ENCODE data around the gene RNU6-9.

Gene RNU6-9

DNA sequence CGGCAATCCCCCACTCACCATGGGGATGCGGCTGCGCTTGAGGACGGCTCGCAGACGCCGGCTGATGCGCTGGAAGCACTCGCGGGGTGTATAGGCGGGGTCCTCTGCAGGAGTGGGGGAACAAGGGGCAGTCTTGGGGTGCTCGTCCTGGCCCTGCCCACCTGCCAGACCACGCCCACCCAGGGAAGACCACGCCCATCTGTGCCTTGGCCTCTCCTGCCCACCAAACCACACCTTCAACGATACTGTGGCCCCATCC lies 6.7 kb downstream of the RNU6-9 start:
- ChIA-PET CTCF (no interaction called here), POLR2A (no interaction called here)
- no peaks in the 10 kb centered on the region for H3K9me3 ChIP-seq (ENCODE audit: control extremely low read depth in 1 of 5, control insufficient read depth in 4 of 5, insufficient read depth in 2 of 5, low read depth in 1 of 5, low read length in 4 of 5)
- H3K4me3 ChIP-seq (ENCODE audit: control insufficient read depth in 1 of 7, extremely low read depth in 1 of 7, insufficient read depth in 4 of 7, low read depth in 2 of 7, low read length in 6 of 7): no peak overlapping the region
- peaks cover 5 to 58% (median 26%) of the 10 kb centered on the region in 4 experiments for H3K36me3 ChIP-seq (ENCODE audit: control insufficient read depth in 4 of 4, insufficient read depth in 4 of 4, low read length in 3 of 4)
- H3K4me1 ChIP-seq (ENCODE audit: control extremely low read depth in 1 of 4, control insufficient read depth in 4 of 4, insufficient read depth in 4 of 4, low read length in 3 of 4): peaks cover 0 to 2% (median 0%) of the 10 kb centered on the region in 4 experiments
- no peak for DNase-seq
- H3K27me3 ChIP-seq (replicated peaks in 2 of 5; ENCODE audit: control insufficient read depth in 4 of 5, insufficient read depth in 5 of 5, low read length in 4 of 5): no peaks in the 10 kb centered on the region
- WGBS (ENCODE audit: insufficient coverage): 95% methylated on average over 13 of the region's 15 CpGs
- no peak overlapping the region for H3K27ac ChIP-seq (ENCODE audit: insufficient read depth in 1 of 2, low read depth in 1 of 2, low read length in 2 of 2, poor library complexity in 1 of 2, severe bottlenecking in 2 of 2)

- no peak overlapping the region for H3K27ac ChIP-seq (ENCODE audit: insufficient read depth in 1 of 2, low read depth in 1 of 2, low read length in 2 of 2, poor library complexity in 1 of 2, severe bottlenecking in 2 of 2)
- no peaks in the 10 kb centered on the region for H3K9me3 ChIP-seq (ENCODE audit: control extremely low read depth in 1 of 5, control insufficient read depth in 4 of 5, insufficient read depth in 2 of 5, low read depth in 1 of 5, low read length in 4 of 5)
- H3K36me3 ChIP-seq (ENCODE audit: control insufficient read depth in 4 of 4, insufficient read depth in 4 of 4, low read length in 3 of 4): peaks cover 5 to 58% (median 26%) of the 10 kb centered on the region in 4 experiments
- peak in 2 of 3 donors; percentile 36 to 43 for DNase-seq
- POLR2A ChIA-PET: no interaction called here
- no peak overlapping the region for H3K4me3 ChIP-seq (ENCODE audit: control insufficient read depth in 1 of 7, extremely low read depth in 1 of 7, insufficient read depth in 4 of 7, low read depth in 2 of 7, low read length in 6 of 7)
- peaks cover 0 to 2% (median 0%) of the 10 kb centered on the region in 4 experiments for H3K4me1 ChIP-seq (ENCODE audit: control extremely low read depth in 1 of 4, control insufficient read depth in 4 of 4, insufficient read depth in 4 of 4, low read length in 3 of 4)
- CTCF ChIA-PET: no interaction called here
- 94% methylated on average over 23 of the region's 30 CpGs for WGBS (ENCODE audit: insufficient coverage)
- H3K27me3 ChIP-seq (replicated peaks in 2 of 5; ENCODE audit: control insufficient read depth in 4 of 5, insufficient read depth in 5 of 5, low read length in 4 of 5): no peaks in the 10 kb centered on the region
These were observed 7.2 kb downstream of the RNU6-9 start for GRCh38 chr19:900302-901111.

- H3K36me3 ChIP-seq (ENCODE audit: control insufficient read depth in 4 of 4, insufficient read depth in 4 of 4, low read length in 3 of 4): peaks cover 5 to 52% (median 23%) of the 10 kb centered on the region in 4 experiments
- peaks cover 0 to 9% (median 5%) of the 10 kb centered on the region in 4 experiments for H3K4me1 ChIP-seq (ENCODE audit: control extremely low read depth in 1 of 4, control insufficient read depth in 4 of 4, insufficient read depth in 4 of 4, low read length in 3 of 4)
- no peak overlapping the region for H3K4me3 ChIP-seq (ENCODE audit: control insufficient read depth in 1 of 7, extremely low read depth in 1 of 7, insufficient read depth in 4 of 7, low read depth in 2 of 7, low read length in 6 of 7)
- CTCF ChIA-PET: interaction anchor here (1.5 kb wide), 1 partner anchor 18 kb away, joined by 3 read pairs; no protein-coding TSS in a partner anchor
- H3K9me3 ChIP-seq (ENCODE audit: control extremely low read depth in 1 of 5, control insufficient read depth in 4 of 5, insufficient read depth in 2 of 5, low read depth in 1 of 5, low read length in 4 of 5): no peaks in the 10 kb centered on the region
- no peaks in the 10 kb centered on the region for H3K27me3 ChIP-seq (replicated peaks in 2 of 5; ENCODE audit: control insufficient read depth in 4 of 5, insufficient read depth in 5 of 5, low read length in 4 of 5)
- DNase-seq: no peak
- H3K27ac ChIP-seq (ENCODE audit: insufficient read depth in 1 of 2, low read depth in 1 of 2, low read length in 2 of 2, poor library complexity in 1 of 2, severe bottlenecking in 2 of 2): no peak overlapping the region
- POLR2A ChIA-PET: no interaction called here
- 97% methylated on average over 23 of the region's 27 CpGs for WGBS (ENCODE audit: insufficient coverage)
These were observed 8.2 kb downstream of the RNU6-9 start for GRCh38 chr19:901216-902092.

DNA sequence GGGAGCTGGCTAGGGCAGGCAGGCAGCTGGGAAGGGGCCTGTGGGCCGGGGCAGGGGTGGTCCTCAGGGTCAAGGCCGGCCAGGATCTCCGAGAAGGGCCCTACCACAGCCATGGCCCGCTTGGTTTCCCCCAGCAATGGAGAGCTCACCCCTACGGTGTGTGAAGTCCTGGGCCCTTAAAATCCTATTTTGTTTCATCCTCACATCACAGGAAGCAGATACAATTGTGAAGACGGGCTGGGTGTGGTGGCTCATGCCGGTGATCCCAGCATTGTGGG lies 8.7 kb downstream of the RNU6-9 start:
- DNase-seq: no peak
- Histone ChIP-seq H3K27ac (ENCODE audit: insufficient read depth in 1 of 2, low read depth in 1 of 2, low read length in 2 of 2, poor library complexity in 1 of 2, severe bottlenecking in 2 of 2) (no peak overlapping the region), H3K4me3 (ENCODE audit: control insufficient read depth in 1 of 7, extremely low read depth in 1 of 7, insufficient read depth in 4 of 7, low read depth in 2 of 7, low read length in 6 of 7) (no peak overlapping the region), H3K4me1 (ENCODE audit: control extremely low read depth in 1 of 4, control insufficient read depth in 4 of 4, insufficient read depth in 4 of 4, low read length in 3 of 4) (peaks cover 0 to 15% (median 10%) of the 10 kb centered on the region in 4 experiments), H3K36me3 (ENCODE audit: control insufficient read depth in 4 of 4, insufficient read depth in 4 of 4, low read length in 3 of 4) (peaks cover 5 to 46% (median 22%) of the 10 kb centered on the region in 4 experiments), H3K9me3 (ENCODE audit: control extremely low read depth in 1 of 5, control insufficient read depth in 4 of 5, insufficient read depth in 2 of 5, low read depth in 1 of 5, low read length in 4 of 5) (no peaks in the 10 kb centered on the region), H3K27me3 (replicated peaks in 2 of 5; ENCODE audit: control insufficient read depth in 4 of 5, insufficient read depth in 5 of 5, low read length in 4 of 5) (no peaks in the 10 kb centered on the region)
- 91% methylated on average over 6 of the region's 7 CpGs for WGBS (ENCODE audit: insufficient coverage)
- CTCF ChIA-PET: interaction anchor here (1.5 kb wide), 1 partner anchor 18 kb away, joined by 3 read pairs; no protein-coding TSS in a partner anchor
- POLR2A ChIA-PET: no interaction called here

DNA sequence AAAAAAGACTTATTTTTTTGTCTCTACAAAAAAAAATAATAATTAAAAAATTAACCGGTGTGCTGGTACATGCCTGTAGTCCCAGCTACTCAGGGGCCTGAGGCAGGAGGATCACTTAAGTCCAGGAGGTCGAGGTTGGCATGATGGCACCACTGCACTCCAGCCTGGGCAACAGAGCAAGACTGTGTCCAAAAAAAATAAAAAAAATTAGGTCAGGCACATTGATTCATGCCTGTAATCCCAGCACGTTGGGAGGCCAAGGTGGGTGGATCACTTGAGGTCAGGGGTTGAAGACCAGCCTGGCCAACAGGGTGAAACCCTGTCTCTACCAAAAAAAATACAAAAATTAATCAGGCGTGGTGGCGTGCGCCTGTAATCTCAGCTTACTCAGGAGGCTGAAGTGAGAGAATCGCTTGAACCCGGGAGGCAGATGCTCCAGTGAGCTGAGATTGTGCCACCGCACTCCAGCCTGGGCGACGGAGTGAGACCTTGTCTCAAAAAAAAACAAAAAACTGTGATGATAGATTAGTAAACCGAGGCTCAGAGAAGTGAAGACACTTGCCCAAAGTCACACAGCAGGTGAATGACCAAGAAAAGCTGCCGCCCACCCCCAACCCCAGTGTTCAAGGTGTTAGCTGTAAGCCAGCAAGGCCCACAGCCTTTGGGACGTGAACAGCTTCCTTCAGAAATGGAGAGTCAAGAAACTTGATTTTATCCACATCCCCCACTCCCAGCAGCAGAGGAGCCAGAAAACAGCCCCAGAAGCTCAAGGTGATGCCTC lies 9.4 kb downstream of the RNU6-9 start:
- over 99% methylated on average over 13 of the region's 14 CpGs for WGBS (ENCODE audit: insufficient coverage)
- POLR2A ChIA-PET: interaction anchor here (0.7 kb wide), 1 partner anchor 10 kb away, joined by 5 read pairs; no protein-coding TSS in a partner anchor

GRCh38 chr19:903266-903797 lies 10.0 kb downstream of the RNU6-9 start:
- POLR2A ChIA-PET: interaction anchor here (0.7 kb wide), 1 partner anchor 11 kb away, joined by 5 read pairs; no protein-coding TSS in a partner anchor
- H3K4me3 ChIP-seq (ENCODE audit: control insufficient read depth in 1 of 7, extremely low read depth in 1 of 7, insufficient read depth in 4 of 7, low read depth in 2 of 7, low read length in 6 of 7): no peak overlapping the region
- H3K4me1 ChIP-seq (ENCODE audit: control extremely low read depth in 1 of 4, control insufficient read depth in 4 of 4, insufficient read depth in 4 of 4, low read length in 3 of 4): peaks cover 5 to 27% (median 23%) of the 10 kb centered on the region in 4 experiments
- no peak for DNase-seq
- H3K27me3 ChIP-seq (replicated peaks in 2 of 5; ENCODE audit: control insufficient read depth in 4 of 5, insufficient read depth in 5 of 5, low read length in 4 of 5): no peaks in the 10 kb centered on the region
- no peaks in the 10 kb centered on the region for H3K9me3 ChIP-seq (ENCODE audit: control extremely low read depth in 1 of 5, control insufficient read depth in 4 of 5, insufficient read depth in 2 of 5, low read depth in 1 of 5, low read length in 4 of 5)
- peaks cover 5 to 37% (median 19%) of the 10 kb centered on the region in 4 experiments for H3K36me3 ChIP-seq (ENCODE audit: control insufficient read depth in 4 of 4, insufficient read depth in 4 of 4, low read length in 3 of 4)
- WGBS (ENCODE audit: insufficient coverage): 97% methylated on average over 18 of the region's 32 CpGs
- no peak overlapping the region for H3K27ac ChIP-seq (ENCODE audit: insufficient read depth in 1 of 2, low read depth in 1 of 2, low read length in 2 of 2, poor library complexity in 1 of 2, severe bottlenecking in 2 of 2)
- CTCF ChIA-PET: interaction anchor here (0.5 to 1.5 kb wide), 2 partner anchors 10 to 16 kb away, joined by 3 to 4 read pairs; partner anchors contain the start of genes MED16 and RNU6-9

More for the DNA sequence above, 9.4 kb downstream of the RNU6-9 start:
- H3K4me1 ChIP-seq (ENCODE audit: control extremely low read depth in 1 of 4, control insufficient read depth in 4 of 4, insufficient read depth in 4 of 4, low read length in 3 of 4): peaks cover 1 to 21% (median 16%) of the 10 kb centered on the region in 4 experiments
- no peaks in the 10 kb centered on the region for H3K27me3 ChIP-seq (replicated peaks in 2 of 5; ENCODE audit: control insufficient read depth in 4 of 5, insufficient read depth in 5 of 5, low read length in 4 of 5)
- CTCF ChIA-PET: interaction anchor here (1.5 kb wide), 1 partner anchor 17 kb away, joined by 3 read pairs; no protein-coding TSS in a partner anchor
- no peak for DNase-seq
- no peak overlapping the region for H3K27ac ChIP-seq (ENCODE audit: insufficient read depth in 1 of 2, low read depth in 1 of 2, low read length in 2 of 2, poor library complexity in 1 of 2, severe bottlenecking in 2 of 2)
- H3K9me3 ChIP-seq (ENCODE audit: control extremely low read depth in 1 of 5, control insufficient read depth in 4 of 5, insufficient read depth in 2 of 5, low read depth in 1 of 5, low read length in 4 of 5): no peaks in the 10 kb centered on the region
- H3K4me3 ChIP-seq (ENCODE audit: control insufficient read depth in 1 of 7, extremely low read depth in 1 of 7, insufficient read depth in 4 of 7, low read depth in 2 of 7, low read length in 6 of 7): no peak overlapping the region
- peaks cover 5 to 40% (median 20%) of the 10 kb centered on the region in 4 experiments for H3K36me3 ChIP-seq (ENCODE audit: control insufficient read depth in 4 of 4, insufficient read depth in 4 of 4, low read length in 3 of 4)
